Liver (tissue), 9 donors: ENCODE data around the gene SEPTIN10. TPM values are rescaled to one million over a fixed set of nuclear protein-coding genes. Genes with fewer than 3 reads are reported as not detected.

Source experiments
- DNase-seq: peaks from one replicate; pipeline ENCODE4 v3.0.0-alpha.2; 2017; ENCODE audit warnings: low spot score
- H3K27ac ChIP-seq, 2 donors: one replicate each; pipeline ENCODE4 v1.7.0; 2013; ENCODE audit warnings: inconsistent platforms in 2 of 2, low read length in 2 of 2, control low read depth in 1 of 2, low read depth in 1 of 2, mild to moderate bottlenecking in 1 of 2
- H3K27me3 ChIP-seq, 4 donors: one replicate each; pipeline versions ENCODE4 v1.6.1 to v1.7.0; 2013; ENCODE audit warnings: low read length in 3 of 4, inconsistent platforms in 1 of 4, mild to moderate bottlenecking in 1 of 4, moderate library complexity in 1 of 4; ENCODE audit not compliant: control insufficient read depth in 4 of 4, insufficient read depth in 4 of 4
- H3K36me3 ChIP-seq, 4 donors: one replicate each; pipeline versions ENCODE4 v1.6.1 to v1.7.0; 2013; ENCODE audit warnings: low read length in 3 of 4, mild to moderate bottlenecking in 3 of 4, low read depth in 1 of 4, moderate library complexity in 1 of 4; ENCODE audit not compliant: control insufficient read depth in 4 of 4, insufficient read depth in 3 of 4
- H3K4me1 ChIP-seq, 4 donors: one replicate each; pipeline versions ENCODE4 v1.6.1 to v1.7.0; 2013; ENCODE audit warnings: low read length in 3 of 4, mild to moderate bottlenecking in 3 of 4, moderate library complexity in 1 of 4; ENCODE audit not compliant: control insufficient read depth in 4 of 4, insufficient read depth in 4 of 4
- H3K4me3 ChIP-seq, 3 donors: one replicate each; pipeline versions ENCODE4 v1.6.1 to v1.7.0; 2013; ENCODE audit warnings: low read length in 3 of 3, control low read depth in 1 of 3, low read depth in 1 of 3, mild to moderate bottlenecking in 1 of 3
- H3K9ac ChIP-seq, 2 donors: one replicate each; pipeline ENCODE4 v1.7.0; 2013; ENCODE audit warnings: low read length in 2 of 2, mild to moderate bottlenecking in 2 of 2, moderate library complexity in 2 of 2, control low read depth in 1 of 2, low read depth in 1 of 2
- H3K9me3 ChIP-seq, 4 donors: one replicate each; pipeline versions ENCODE4 v1.6.1 to v1.7.0; 2013; ENCODE audit warnings: low read length in 3 of 4; ENCODE audit not compliant: control insufficient read depth in 4 of 4
- ATF3 ChIP-seq: IDR thresholded peaks from 2 replicates; pipeline ENCODE4 v1.6.1; 2016; ENCODE audit warnings: antibody characterized with exemption
- CTCF ChIP-seq: fragments of 150-350 bp; IDR thresholded peaks from 2 replicates; pipeline ENCODE4 v1.5.1; 2017; ENCODE audit warnings: improper control_type of control experiment, low read depth, low read length; ENCODE audit not compliant: missing input control
- EGR1 ChIP-seq, 2 donors: IDR thresholded peaks; 2 replicates each; pipeline ENCODE4 v1.6.1; 2016 to 2018; ENCODE audit warnings: antibody characterized with exemption in 2 of 2, low read depth in 2 of 2
- FOXA1 ChIP-seq: IDR thresholded peaks from 2 replicates; pipeline ENCODE4 v1.6.1; 2016; ENCODE audit warnings: antibody characterized with exemption
- FOXA2 ChIP-seq: IDR thresholded peaks from 2 replicates; pipeline ENCODE4 v1.6.1; 2016; ENCODE audit warnings: antibody characterized with exemption
- GABPA ChIP-seq, 2 donors: IDR thresholded peaks in 1 of 2; conservative IDR thresholded peaks in 1 of 2; 2 replicates each; pipeline ENCODE4 v1.6.1; 2016; ENCODE audit warnings: antibody characterized with exemption in 2 of 2, mild to moderate bottlenecking in 1 of 2, moderate library complexity in 1 of 2
- HNF4A ChIP-seq, 2 donors: conservative IDR thresholded peaks; 2 replicates each; pipeline ENCODE4 v1.6.1; 2016; ENCODE audit warnings: antibody characterized with exemption in 2 of 2, mild to moderate bottlenecking in 2 of 2
- HNF4G ChIP-seq: IDR thresholded peaks from 2 replicates; pipeline ENCODE4 v1.6.1; 2016; ENCODE audit warnings: antibody characterized with exemption
- JUND ChIP-seq, 2 donors: IDR thresholded peaks; 2 replicates each; pipeline ENCODE4 v1.6.1; 2016; ENCODE audit warnings: antibody characterized with exemption in 2 of 2
- NR2F2 ChIP-seq: IDR thresholded peaks from 2 replicates; pipeline ENCODE4 v1.6.1; 2016; ENCODE audit warnings: antibody characterized with exemption
- RAD21 ChIP-seq, 2 donors: IDR thresholded peaks; 2 replicates each; pipeline ENCODE4 v1.6.1; 2016; ENCODE audit warnings: antibody characterized with exemption in 2 of 2, mild to moderate bottlenecking in 2 of 2
- REST ChIP-seq: IDR thresholded peaks from 2 replicates; pipeline ENCODE4 v1.6.1; 2016; ENCODE audit warnings: antibody characterized with exemption, mild to moderate bottlenecking
- RXRA ChIP-seq, 2 donors: IDR thresholded peaks; 2 replicates each; pipeline ENCODE4 v1.6.1; 2017 to 2018; ENCODE audit warnings: antibody characterized with exemption in 2 of 2, mild to moderate bottlenecking in 1 of 2
- SP1 ChIP-seq: IDR thresholded peaks from 2 replicates; pipeline ENCODE4 v1.6.1; 2018; ENCODE audit warnings: antibody characterized with exemption, mild to moderate bottlenecking
- TAF1 ChIP-seq: conservative IDR thresholded peaks from 2 replicates; pipeline ENCODE4 v1.6.1; 2016; ENCODE audit warnings: antibody characterized with exemption, mild to moderate bottlenecking
- YY1 ChIP-seq: IDR thresholded peaks from 2 replicates; pipeline ENCODE4 v1.6.1; 2016; ENCODE audit warnings: antibody characterized with exemption, mild to moderate bottlenecking
- ZBTB33 ChIP-seq: IDR thresholded peaks from 2 replicates; pipeline ENCODE4 v1.6.1; 2016; ENCODE audit warnings: antibody characterized with exemption
- WGBS: extraction: QIAGEN DNeasy Blood & Tissue Kit; methylation state at CpG from one replicate; pipeline ENCODE4 v1.1.7; 2013; 5-methylcytosine and 5-hydroxymethylcytosine counted together
- polyA plus RNA-seq, 2 donors: library from polyadenylated mRNA; stranded (reverse) in 1 of 2; unstranded in 1 of 2; fragments of 200-250 nt in 1 of 2; fragments of >200 nt in 1 of 2; fragmentation: Nextera tagmentation in 1 of 2; extraction: Ambion mirVana in 1 of 2; gene quantifications; one replicate each; pipeline versions ENCODE4 v1.2.1 to v1.2.3, GENCODE V29; 2013 to 2015
- total RNA-seq, 2 donors: library from RNA; depleted of rRNA; stranded (reverse); fragments of >200 nt; gene quantifications; one replicate each; pipeline ENCODE4 v1.2.3, GENCODE V29; 2014
- TF ChIP-seq, protein P1 (sequence below): IDR thresholded peaks from 2 replicates; pipeline ENCODE4 v1.6.1; 2016; ENCODE audit warnings: antibody characterized with exemption
- donor health status: healthy.
- donor health status: healthy.
- donor health status: healthy.
- donor health status: healthy.
- donor health status: healthy.

The SEPTIN10 gene
- total and polyA plus RNA-seq, 4 donors = 19.6 to 35.9 (median 20.1) TPM

GRCh38 chr2:109563288-109563687 is 50.5 kb downstream of the SEPTIN10 start:
- no peak for DNase-seq
- Histone ChIP-seq H3K27ac (no peak overlapping the region), H3K4me3 (no peak overlapping the region), H3K4me1 (peaks cover 0 to 5% (median 0%) of the 10 kb centered on the region in 4 donors), H3K27me3 (no peaks in the 10 kb centered on the region), H3K9me3 (no peaks in the 10 kb centered on the region), H3K9ac (no peak overlapping the region), H3K36me3 (peaks cover 5 to 25% (median 9%) of the 10 kb centered on the region in 4 donors)
- 77% methylated on average over 2 of the region's 2 CpGs for WGBS
- TF ChIP-seq JUND (IDR thresholded peaks at IDR 0.05) (no peak), EGR1 (IDR thresholded peaks at IDR 0.05; ENCODE audit: low read depth in 2 of 2) (no peak), FOXA2 (no peak), HNF4A (conservative IDR thresholded peaks at IDR 0.05) (no peak), GABPA (IDR thresholded peaks at IDR 0.05 in 1 of 2, conservative IDR thresholded peaks at IDR 0.05 in 1 of 2) (no peak), HNF4G (no peak), YY1 (no peak), CTCF (no peak), FOXA1 (no peak), SP1 (no peak), TAF1 (no peak), REST (no peak), ATF3 (no peak), NR2F2 (no peak), RXRA (IDR thresholded peaks at IDR 0.05) (no peak), RAD21 (IDR thresholded peaks at IDR 0.05) (no peak), ZBTB33 (no peak)
- TF ChIP-seq, protein P1, sequence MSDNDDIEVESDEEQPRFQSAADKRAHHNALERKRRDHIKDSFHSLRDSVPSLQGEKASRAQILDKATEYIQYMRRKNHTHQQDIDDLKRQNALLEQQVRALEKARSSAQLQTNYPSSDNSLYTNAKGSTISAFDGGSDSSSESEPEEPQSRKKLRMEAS = no peak
